HG03558 (cell line): ENCODE data around the gene WNT3A.

Experiments used
- ATAC-seq: cut with Tn5 transposase; IDR thresholded peaks from one replicate; pipeline ENCODE4 v1.9.1; 2021; ENCODE audit warnings: moderate number of reproducible peaks; ENCODE audit not compliant: unreplicated experiment; ENCODE audit errors: extremely low read depth

Gene WNT3A

DNA sequence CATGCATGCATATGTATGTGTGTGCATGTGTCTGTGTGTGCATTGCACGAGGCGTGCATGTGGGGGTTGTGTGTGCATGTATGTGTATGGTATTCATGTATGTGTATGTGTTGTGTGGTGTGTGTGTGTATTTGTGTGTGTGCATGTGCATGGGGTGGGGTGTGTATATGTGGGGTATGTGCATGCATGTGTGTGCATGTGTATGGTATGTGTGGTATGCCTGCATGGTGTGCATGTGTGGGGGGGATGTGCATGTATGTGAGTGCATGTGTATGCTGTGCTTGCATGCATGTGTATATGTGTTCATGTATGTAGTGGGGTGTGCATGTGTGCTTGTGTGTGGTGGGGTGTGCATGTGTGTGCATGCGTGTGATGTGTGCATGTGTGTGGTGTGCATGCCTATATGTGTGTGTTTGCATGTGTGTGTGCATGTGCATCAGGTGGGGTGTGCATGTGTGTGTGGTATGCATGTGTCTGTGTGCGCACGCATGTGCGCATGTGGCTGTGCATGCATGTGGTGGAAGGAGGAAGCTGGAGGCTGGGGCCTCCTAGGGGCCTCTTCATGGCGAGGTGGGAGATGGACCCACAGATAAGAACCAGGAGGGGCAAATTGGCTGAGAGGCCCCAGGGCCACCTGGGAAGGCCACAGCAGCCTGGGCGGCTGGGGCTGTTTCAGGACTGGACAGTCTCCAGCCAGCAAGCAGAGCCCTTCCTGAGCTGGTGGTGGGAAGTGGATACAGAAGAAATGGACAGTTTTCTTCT, 39.8 kb downstream of the WNT3A start:
- ATAC-seq, result no peak

DNA sequence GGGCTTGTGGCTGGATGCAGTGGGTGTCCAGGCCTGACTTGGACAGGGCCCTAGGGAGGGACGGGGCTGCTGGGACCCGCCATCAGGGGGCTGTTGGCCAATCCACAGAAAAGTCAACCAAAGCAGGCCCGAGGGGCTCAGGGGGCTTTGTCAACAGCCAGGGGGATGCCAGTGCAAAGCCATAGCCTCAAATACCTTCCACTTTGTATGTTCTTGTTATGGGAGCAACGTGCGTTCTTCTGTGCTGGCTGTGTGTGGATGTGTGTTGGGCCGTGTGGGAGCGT, 40.3 kb downstream of the WNT3A start:
- ATAC-seq, result no peak

DNA sequence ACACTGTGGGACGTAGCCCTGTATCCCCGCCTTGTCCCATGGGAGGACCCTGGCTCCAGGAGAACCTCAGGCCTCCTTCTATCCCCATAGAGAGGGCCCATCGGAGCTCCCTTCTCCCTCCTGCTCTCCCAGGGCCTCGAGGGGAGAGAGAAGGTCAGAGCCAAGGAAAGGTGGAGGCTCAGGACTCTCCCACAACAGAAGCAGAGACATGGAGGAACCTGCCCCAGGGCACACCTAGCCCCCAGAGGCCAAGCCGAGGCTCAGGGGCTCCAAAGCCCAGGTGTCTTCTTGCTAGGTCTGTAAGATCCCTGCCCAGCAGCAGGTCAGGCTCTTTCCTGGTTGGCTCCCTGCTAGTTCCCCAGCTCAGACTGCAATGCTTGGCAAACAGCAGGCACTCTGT, 41.3 kb downstream of the WNT3A start:
- ATAC-seq, result no peak

DNA sequence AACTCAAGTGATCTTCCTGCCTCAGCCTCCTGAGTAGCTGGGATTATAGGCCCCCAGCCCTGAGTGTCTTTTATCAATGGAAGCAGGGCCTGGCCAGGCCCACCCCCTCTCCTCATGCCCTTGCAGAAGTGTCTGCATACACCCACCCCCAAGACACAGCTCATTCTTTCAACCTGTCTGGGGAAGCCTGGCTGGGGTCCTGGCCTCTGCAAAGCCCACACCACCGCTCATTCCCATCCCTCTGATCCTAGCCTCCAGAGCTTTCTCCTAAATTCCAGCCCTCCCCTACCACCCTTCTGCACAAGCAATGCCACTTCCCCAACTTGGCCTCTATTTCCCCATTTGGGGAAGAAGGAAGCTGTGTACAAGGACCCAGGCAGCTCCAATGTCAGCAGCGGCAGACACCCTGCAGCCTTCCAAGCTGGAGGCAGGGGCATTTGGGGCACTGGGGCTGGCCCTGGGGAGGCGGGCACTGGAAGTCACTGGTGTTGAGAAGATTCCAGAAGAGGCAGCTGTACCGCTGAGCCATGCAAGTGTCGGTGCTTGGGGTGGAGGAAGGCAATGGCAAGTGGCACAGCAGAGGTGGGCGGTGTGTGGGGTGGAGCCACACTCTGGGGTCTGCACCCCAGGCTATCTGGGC, 42.0 kb downstream of the WNT3A start:
- ATAC-seq, result no peak

DNA sequence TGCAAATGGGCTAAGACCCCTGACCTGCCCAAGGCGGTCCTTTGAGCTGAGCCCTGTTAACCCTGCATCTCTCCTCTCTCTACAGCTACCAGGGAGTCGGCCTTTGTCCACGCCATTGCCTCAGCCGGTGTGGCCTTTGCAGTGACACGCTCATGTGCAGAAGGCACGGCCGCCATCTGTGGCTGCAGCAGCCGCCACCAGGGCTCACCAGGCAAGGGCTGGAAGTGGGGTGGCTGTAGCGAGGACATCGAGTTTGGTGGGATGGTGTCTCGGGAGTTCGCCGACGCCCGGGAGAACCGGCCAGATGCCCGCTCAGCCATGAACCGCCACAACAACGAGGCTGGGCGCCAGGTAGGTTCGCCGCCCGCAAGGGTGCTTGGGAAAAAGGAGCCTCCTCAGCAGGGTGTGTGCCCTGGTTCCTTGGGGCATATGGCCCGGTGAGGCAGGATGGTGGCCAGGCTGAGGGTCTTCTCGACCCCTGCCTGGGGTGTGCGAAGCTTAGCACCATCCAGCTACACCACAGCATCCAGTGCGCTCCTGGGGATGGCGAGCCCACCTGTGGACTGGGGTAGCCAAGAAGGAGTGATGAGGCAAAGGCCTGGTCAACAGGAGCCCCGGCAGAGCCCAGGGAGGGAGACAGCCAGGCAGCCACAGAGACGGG, 43.9 kb downstream of the WNT3A start:
- ATAC-seq, result no peak

DNA sequence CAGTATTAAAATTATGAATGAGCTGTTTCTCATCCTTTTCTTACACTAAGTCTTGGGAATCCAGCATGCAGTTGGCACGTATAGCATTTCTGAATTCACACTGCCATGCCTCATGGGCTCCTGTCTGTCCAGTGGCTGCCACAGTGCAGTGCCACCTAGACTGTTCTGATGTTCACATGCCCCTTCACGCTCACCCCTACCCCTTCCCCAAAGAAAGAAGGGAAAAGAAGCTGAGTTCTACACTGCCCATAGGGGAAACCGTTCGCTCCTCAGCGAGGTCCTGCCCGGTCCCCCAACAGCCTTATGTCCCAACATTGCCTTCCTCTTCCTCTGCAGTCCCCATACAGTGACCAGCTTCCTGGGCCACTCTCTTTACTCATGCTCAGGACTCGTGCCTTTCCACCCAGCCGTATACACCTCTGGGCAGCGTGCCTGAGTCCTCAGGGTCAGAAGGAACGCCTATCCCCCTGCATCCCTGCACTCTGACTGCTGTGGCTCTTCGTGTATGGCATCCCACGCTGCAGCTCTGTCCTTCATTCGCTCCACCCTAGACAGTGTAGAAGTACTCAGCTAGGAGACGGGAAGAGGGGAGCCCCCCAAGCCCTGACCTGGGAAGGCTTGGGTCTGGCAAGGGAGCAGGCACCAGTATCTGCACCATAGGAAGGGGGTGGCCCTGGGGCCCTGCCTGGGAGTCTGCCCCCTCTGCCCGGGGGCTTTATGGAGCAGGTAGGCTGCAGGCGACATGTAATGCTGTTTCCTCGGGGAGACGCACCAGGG, 51.6 kb downstream of the WNT3A start:
- ATAC-seq, result no peak

DNA sequence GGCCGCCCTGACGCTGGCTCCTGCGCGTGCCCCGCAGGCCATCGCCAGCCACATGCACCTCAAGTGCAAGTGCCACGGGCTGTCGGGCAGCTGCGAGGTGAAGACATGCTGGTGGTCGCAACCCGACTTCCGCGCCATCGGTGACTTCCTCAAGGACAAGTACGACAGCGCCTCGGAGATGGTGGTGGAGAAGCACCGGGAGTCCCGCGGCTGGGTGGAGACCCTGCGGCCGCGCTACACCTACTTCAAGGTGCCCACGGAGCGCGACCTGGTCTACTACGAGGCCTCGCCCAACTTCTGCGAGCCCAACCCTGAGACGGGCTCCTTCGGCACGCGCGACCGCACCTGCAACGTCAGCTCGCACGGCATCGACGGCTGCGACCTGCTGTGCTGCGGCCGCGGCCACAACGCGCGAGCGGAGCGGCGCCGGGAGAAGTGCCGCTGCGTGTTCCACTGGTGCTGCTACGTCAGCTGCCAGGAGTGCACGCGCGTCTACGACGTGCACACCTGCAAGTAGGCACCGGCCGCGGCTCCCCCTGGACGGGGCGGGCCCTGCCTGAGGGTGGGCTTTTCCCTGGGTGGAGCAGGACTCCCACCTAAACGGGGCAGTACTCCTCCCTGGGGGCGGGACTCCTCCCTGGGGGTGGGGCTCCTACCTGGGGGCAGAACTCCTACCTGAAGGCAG, 52.3 kb downstream of the WNT3A start:
- ATAC-seq, result no peak

DNA sequence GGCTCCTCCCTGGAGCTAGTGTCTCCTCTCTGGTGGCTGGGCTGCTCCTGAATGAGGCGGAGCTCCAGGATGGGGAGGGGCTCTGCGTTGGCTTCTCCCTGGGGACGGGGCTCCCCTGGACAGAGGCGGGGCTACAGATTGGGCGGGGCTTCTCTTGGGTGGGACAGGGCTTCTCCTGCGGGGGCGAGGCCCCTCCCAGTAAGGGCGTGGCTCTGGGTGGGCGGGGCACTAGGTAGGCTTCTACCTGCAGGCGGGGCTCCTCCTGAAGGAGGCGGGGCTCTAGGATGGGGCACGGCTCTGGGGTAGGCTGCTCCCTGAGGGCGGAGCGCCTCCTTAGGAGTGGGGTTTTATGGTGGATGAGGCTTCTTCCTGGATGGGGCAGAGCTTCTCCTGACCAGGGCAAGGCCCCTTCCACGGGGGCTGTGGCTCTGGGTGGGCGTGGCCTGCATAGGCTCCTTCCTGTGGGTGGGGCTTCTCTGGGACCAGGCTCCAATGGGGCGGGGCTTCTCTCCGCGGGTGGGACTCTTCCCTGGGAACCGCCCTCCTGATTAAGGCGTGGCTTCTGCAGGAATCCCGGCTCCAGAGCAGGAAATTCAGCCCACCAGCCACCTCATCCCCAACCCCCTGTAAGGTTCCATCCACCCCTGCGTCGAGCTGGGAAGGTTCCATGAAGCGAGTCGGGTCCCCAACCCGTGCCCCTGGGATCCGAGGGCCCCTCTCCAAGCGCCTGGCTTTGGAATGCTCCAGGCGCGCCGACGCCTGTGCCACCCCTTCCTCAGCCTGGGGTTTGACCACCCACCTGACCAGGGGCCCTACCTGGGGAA, 53.0 kb downstream of the WNT3A start:
- no peak for ATAC-seq

DNA sequence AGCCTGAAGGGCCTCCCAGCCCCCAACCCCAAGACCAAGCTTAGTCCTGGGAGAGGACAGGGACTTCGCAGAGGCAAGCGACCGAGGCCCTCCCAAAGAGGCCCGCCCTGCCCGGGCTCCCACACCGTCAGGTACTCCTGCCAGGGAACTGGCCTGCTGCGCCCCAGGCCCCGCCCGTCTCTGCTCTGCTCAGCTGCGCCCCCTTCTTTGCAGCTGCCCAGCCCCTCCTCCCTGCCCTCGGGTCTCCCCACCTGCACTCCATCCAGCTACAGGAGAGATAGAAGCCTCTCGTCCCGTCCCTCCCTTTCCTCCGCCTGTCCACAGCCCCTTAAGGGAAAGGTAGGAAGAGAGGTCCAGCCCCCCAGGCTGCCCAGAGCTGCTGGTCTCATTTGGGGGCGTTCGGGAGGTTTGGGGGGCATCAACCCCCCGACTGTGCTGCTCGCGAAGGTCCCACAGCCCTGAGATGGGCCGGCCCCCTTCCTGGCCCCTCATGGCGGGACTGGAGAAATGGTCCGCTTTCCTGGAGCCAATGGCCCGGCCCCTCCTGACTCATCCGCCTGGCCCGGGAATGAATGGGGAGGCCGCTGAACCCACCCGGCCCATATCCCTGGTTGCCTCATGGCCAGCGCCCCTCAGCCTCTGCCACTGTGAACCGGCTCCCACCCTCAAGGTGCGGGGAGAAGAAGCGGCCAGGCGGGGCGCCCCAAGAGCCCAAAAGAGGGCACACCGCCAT, 53.8 kb downstream of the WNT3A start:
- no peak for ATAC-seq

DNA sequence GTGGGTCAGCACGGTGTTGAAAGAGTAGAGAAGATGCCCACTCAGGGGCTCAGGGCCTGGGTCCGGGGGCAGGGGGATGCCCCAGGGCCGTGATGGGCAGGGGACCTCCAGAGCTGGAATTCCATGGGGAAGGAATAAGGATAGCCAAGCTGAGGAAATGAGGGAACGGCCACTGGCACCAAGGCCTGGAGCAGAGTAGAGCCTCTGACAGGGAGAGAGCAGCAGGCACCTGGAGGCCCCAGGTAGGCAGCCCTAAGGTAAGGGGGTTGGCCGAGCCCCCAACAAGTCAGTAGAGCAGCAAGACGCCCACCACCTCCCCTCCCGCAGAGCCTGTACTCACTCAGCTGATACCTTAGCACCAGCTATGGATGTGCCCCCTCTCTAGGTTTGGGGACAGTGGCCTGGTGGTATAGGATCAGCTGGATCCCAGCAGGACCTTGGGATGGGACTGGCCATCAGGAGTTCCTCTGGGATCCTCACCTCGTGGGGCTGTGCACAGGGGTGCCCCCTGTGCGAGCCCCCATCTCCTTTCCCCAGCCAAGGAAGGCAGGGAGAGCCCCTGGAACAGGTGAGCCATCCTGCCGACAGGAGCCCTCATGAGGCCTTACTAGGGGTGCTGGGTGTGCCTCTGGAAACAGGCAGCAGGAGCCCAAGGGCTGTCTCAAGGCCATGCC, 54.8 kb downstream of the WNT3A start:
- ATAC-seq, result no peak

DNA sequence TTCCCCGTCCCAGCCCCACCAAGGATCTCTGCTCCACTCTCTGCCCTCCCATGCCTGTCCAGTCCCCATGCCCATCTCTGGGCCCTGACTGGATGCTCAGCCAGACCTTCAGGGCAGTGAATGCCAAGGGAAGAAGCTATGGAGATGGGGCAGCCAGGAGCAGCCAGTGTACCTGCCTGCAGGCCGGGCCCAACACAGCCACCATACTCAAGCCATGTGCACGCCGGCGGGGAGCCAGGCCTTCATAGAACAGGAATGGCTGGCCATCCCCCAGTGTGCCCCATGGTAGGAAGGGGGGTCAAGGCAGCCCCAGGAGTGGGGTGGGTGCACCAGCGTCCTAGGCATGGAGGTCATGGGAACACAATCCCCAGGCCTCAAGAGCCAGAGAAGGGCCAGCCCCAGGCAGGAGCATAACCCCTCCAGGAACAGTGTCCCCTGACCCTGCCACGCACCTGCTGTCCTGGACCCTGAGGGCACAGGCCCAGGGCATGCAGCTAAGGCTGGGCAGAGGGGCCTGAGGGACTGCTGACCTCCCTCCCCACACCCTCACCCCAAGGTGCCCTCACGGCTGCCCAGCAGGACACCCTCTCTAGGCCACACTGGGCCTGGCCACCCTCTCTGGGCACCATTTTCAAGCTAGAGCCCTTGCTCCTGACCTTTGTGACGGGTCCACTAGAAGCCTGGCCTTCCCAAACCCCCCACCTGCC, 55.4 kb downstream of the WNT3A start:
- no peak for ATAC-seq

DNA sequence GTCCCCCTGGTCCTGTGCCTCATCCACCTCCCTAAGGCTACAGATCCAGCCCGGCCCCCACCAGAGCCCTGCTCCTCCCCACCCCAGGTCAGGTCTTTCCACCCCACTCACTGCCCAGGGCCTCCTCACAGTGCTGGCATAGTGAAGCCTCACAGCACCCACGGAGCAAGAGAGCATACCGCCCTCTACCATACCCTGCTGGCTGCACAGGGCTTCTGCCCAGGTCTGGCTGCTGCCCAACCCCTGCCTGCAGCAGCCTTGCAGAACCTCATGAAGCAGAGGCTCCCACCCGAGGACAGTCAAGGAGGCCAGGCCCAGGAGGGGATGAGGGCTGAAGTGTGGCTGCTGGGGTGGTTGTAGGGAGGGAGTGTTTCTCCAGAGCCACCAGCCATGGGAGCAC, 56.0 kb downstream of the WNT3A start:
- ATAC-seq, result no peak

DNA sequence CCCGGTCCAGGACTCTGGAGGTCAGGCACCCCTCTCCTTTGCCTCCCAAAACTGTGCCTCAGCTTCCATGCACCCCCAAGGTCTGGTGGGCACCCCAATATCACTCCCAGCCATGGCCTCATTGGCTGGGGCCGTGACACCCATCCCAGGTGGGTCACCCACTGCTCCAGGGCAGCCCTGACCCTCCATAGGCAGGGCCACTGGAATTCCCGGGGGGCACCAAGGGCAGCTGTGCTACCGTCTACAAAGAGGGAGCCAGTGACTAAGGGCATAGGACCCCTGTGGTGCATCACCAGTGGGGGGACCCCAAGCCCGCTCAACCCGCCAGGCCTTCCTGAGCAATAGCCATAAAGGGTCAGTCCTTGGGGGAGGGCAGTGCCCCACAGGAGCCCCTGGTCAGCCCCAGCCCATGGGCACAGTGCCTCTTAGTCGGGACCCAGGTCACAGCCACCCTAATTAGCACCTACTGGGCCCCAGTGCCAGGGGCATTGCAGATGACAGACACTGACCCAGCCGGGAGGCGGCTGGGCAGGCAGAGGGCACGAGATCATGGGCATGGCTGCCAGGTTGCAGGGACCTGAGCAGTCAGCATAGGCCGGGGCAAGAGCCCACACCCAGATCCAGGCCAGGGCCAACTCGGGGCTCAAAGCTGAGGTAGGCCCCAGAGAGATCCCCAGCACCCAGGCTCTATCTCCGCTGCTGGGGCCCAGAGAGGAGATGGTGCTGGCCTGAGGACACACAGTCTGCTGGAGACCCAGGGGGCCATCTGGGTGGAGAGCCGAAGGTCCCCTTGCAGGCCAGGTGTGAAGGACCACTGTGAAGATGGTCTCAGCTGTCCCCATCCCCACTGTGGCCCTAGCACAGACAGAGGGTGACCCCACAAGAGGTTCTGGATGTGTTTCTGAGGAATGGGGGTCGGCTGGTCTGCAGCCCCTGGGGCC, 56.7 kb downstream of the WNT3A start:
- no peak for ATAC-seq

DNA sequence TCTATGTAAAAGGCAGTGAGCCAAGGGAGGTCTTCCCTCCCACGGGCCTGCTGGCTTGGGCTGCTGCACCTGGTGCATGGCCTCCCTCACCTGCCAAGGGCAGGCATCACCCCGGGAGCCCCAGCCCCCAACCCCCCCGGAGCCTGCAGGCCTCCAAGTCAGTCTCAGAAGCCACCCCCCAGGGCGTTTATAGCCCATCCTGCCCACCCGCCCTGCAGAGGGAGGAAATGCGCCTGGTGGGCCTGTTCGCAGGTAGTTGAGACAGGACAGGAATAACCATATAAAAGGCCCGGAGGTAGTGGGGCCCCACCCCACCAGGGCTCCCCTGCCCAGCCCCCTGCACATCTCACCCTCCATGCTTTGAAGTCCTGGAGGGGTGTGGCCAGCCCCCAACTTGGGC, 57.5 kb downstream of the WNT3A start:
- no peak for ATAC-seq

DNA sequence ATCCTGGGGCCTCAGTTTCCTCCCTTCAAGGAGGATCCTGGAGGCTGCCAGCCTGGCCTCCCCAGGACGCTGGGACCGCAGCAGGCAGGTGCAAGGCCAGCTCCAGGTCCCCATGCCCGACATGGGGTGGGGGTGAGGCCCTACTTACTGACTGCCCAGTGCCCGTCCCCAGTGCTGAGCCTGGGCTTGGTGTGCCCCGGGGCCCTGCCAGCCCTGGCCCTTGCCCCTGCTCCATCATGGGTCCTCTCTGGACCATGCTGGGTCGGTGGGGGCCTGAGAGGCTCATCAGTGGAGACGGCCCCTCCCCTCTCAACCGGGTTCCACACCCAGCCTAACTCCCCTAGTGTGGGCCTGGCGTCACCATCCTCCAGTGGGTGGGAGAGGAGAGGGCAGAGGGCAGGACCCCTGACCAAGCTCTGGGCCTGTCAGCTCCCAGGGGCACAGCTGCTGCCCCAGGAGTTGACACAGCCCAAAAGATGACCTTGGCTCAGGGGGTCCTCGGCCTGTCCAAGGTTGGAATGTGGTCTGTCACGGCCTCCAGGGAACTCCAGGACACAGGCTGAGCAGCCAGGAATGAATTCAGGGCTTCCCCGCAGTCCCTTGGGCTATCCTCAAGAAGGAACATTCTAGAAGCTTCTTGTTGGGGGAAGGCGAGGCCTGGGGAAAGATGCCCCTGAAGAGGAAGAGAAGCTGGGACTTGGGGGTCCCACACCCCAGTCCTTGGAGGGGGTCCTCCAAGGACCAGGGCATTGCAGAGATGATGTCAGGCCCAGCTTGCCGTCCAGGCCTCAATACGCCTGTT, 58.1 kb downstream of the WNT3A start:
- ATAC-seq, result no peak
